ENCODE data around the gene LIG1.
"Not testable (repeated sequence)": the region's sequence is repeated elsewhere in the genome, so short reads cannot be mapped to it uniquely, and the experiment has no call there.

The LIG1 gene

DNA sequence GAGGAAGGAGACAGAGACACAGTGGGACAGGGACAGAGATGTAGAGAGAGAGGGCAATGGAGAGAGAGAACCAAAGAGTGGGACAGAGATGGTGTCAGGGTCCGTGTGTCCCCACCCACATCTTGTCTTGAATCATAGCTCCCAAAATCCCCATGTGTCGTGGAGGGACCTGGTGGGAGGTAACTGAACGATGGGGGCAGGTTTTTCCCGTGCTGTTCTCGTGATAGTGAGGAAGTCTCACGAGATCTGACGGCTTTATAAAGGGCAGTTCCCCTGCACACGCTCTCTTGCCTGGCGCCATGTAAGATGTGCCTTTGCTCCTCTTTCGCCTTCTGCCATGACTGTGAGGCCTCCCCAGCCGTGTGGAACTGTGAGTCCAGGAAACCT is 52.0 kb downstream of the LIG1 start:
- no peak for DNase-seq

DNA sequence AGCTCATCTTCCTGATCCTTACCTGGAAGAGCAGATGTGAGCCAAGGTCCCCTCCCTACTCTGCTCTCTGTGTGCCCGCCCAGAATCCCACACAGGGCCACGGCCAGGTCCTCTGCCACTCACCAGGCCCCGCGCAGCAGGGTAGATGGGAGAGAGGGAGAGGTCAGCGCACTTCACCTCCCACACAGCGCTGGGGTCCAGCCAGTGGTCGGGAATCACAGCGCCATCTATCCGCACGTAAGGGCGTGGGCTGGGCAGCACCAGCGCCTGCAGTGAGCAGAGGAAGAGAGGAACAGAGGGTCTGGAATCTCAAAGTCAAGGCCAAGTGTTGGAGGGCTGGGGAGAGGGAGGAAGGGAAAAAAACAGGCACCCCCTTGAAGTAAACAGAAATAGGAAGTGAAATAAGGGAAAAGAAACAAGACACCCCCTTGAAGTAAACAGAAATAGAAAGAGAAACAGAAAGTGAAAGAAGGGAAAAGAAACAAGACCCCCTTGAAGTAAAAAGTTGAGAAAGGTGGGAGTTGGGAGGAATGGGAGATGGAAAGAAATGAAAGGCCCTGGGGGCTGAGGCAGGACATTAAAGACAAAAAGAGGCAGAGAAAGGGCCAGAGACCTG is 52.5 kb downstream of the LIG1 start:
- DNase-seq, result no peak

DNA sequence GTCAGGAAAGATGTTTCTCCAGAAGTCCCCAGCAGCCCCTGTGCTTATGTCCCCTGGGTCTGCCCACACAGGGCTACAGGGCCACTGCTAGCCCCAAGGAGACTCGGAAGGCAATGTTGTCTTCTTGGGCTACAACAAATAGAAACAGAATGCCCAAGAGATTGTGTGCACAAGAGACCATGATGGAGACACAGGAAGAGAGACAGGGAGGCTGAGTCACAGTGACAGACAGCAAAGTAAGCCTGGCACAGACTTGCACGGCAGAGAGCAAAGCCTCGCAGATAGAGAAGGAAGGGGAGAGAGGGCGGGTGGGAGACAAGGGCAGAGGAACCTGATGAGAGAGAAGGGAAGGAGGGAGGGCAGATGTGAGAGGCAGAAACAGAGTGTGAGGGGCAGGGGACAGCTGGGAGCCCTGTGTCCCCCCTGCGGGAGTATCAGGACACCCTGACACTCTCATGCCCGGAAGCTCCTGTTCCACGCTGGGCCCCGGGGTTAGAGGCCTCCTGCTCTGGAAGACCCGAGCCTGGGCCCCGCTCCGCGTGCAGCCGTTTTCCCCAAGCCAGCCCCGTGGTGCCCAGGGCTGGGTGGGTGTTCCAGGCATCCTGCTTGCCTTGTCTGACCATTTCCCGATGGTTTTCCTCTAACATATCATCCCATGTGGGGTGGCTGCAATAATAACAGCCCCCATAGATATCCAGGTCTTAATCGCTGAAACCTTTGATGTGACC is 56.8 kb downstream of the LIG1 start:
- DNase-seq, result no peak

DNA sequence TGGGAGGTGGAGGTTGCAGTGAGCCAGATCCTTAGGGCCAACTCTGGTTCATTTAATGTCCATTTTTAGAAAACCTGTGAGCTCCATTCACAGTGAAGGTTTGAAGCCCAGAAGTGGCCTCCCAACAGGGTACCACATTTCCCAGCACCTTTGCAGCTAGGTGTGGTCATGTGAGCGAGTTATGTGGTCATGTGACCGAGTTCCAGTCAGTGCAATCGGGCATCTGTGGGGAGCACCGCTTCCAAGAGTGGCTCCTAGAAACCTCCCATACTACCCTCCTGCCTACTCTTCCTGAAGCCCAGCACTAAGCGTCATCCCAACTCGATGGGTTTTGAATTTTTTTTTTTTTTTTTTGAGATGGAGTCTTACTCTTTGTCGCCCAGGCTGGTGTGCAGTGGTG is 58.9 kb downstream of the LIG1 start:
- no peak for DNase-seq

DNA sequence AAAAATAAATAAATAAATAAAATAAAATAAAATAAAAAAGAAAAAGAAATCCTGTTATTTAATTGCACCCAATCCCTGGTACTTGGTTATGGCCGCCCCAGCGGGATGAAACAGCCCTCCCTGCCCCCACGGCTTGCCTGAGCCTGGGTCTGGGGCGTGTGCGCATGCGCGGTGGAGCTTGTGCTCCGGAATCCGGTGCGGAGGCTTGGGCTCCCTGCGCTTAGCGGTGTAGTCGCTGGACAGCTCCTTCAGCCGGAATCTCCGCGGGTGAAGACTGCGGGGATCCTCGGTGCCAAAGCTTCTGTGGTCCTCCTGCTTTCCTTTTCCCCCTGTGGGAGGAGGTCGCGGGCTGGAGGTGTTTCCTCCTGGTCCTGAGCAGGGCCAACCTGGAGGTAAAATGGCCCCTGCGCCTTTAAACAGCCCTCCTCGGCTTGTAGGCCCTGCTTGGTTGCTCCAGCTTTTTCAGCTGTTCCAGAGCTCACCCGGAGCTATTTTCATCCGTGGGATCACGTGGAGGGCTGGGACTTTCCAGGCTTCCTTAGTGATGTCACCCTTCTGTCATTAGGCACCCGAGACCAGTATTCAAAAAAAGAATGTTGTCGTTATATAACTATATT is 59.7 kb downstream of the LIG1 start, which contains the start of gene PLA2G4C:
PLA2G4C (minus strand) TSS at position 468 of the 617 bp plus-strand sequence. CDS start 4,288 bp downstream, outside the sequence.
- DNase-seq, result peak; percentile 71

DNA sequence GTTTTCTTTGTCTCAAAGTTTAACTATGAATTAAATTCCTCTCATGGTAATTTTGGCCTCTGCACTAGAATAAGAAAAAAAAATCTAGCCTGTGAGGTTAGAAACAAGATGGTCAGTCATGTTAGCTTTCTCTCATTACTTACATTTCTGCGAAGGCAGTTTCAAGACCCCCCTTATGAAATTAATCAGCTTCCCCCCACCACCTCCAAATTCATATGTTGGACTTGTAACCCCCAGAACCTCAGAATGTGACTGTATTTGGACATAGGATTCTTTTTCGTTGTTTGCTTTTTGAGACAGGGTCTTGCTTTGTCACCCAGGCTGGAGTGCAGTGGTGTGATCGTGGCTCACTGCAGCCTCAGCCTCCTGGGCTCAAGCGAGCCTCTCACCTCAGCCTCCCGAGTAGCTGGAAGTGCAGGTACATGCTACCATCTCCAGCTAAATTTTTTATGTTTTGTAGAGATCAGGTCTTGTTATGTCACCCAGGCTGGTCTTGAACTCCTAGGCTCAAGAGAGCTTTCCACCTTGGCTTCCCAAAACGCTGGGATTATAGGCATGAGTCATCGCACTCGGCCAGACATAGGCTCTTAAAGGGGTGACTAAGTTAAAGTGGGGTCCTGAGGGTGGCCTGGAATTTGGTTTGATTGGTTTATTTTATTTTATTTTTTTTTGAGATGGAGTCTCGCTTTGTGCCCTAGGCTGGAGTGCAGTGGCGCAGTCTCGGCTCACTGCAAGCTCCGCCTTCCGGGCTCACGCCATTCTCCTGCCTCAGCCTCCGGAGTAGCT is 61.0 kb downstream of the LIG1 start:
- DNase-seq, result no peak

DNA sequence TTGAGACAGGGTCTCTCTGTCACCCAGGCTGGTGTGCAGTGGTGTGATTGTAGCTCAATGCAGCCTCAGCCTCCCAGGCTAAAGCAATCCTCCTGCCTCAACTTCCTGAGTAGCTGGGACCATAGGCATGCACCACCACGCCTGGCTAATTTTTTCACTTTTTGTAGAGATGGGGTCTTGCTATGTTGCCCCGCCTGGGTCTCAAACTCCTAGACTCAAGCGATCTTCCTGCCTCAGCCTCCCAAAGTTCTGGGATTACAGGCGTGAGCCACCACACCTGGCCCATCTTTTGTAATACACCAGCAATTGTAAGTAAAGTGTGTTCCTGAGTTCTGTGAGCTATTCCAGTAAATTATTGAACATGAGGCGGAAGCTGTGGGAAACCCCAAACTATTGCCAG is 66.2 kb downstream of the LIG1 start:
- DNase-seq, result no peak

DNA sequence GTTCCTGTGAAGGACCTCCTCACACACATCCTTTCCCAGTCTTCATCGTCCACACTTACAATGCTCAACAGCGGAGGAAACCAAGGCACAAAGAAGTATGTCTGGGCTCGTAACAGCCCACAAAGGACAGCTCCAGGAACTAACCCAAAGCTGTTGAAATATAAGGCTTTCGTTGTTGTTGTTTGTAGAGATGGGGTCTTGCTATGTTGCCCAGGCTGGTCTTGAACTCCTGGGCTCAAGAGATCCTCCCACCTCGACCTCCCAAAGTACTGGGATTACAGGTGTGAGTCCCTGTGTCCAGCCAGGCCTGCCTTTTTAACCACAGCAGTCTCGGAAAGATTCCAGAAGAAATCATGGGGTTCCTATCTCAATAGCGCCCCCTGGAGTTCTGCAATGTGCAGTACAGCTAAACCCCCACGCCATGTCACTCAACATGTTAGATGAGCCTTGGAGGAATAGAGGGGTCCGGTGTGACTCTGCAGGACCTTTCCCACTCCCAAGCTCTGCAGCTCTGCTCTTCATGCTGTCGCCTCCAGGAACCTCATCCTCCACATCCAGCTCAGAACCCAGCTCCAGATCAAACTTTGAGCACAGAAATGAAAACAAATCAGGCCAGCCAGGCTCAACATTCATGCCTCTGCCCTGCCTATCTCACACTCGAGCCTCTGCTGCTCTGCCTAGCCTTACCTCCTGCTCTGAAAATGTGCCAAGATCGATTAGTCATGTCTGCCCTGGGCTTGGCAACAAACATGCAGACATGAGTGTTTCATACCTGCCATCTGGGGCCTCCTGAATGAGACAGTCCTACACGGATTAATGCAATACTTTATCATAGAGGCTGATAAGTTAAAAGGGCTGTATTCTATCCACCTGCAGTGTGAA is 67.0 kb downstream of the LIG1 start:
- DNase-seq, result no peak

DNA sequence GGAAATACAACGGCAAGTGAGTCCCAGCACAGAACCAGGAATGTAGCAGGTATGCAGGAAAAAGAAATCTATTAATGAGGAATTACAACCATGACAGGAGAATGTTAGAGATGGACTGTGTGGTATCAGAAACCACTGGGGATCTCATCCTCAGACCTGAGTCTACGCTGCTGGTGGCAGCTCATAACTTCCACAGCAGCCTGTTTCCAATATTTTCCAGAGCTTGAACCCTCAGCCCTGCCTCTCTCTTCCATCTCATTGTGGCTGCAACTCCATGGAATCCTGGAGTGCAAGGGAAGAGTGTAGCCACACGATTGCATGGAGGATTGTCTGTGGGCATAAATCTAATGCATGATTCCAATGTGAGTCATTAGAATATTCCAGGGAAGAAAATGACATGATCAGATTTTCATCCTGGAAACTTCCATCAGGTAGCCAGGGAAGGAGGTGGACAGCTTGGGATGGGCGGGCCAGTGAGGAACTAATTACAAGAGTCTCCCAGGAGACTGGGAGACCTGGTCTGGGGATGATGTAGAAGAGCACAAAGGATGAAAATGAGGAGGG is 74.5 kb downstream of the LIG1 start:
- DNase-seq, result no peak

DNA sequence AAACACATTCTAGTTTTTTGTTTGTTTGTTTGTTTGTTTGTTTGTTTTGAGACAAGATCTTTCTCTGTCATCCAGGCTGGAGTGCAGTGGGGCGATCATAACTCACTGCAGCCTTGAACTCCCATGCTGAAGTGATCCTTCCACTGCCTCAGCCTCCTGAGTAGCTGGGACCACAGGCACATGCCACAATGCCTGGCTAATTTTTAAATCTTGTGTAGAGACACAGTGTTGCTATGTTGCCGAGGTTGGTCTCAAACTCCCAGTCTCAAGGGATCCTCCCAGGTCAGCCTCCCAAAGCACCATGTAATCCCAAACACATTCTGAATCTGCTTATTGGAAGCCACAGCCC is 75.3 kb downstream of the LIG1 start:
- no peak for DNase-seq

DNA sequence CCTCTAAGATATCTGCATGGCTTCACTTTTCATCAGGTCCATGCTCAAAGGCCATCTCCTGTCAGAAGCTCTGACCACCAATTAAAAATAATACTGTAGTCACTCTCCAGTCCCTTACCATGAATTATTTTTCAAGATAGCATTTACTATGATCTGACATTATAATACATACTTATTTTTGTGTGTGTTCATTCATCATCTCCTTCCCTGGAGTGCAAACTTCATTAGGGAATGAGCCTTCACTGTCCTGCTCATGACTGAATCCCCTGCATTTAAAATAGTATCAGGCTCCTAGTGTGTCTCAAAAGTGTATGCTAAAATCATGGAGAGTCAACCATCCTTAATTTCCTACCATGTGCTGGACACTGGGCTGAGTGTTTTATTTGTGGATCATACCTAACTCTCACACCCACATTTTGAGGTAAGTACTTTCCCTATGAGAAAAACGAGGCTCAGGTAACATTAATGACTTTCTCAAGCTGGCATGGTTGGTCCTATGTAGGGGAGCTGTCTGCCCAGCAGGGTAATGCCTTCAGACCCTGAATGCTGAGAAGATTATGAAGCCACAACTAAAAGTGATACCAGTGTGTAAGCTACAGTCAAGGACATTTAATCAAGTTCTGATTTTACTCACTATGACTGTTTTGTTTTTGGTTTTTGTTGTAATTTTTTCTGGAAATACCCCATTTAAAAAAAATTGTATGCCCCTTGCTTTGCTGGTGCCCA is 75.9 kb downstream of the LIG1 start:
- no peak for DNase-seq

DNA sequence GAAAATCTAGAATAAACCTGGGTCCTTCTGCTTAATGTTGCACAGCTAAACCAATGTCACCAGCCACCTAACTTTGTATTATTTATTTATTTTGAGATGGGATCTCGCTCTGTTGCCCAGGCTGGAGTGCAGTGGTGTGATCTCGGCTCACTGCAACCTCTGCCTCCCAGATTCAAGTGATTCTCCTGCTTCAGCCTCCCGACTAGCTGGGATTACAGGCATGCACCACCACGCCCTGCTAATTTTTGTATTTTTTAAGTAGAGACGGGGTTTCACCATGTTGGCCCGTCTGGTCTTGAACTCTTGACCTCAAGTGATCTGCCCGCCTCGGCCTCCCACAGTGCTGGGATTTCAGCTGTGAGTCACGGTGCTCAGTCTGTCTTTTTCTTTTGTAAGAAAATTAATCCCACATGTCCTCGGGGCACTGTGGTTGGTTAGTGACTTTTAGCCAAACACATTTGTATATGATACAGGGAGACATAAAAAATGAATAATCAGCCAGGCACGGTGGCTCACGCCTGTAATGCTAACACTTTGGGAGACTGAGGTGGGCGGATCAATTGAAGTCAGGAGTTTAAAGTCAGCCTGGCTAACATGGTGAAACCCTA is 78.9 kb downstream of the LIG1 start:
- not testable (repeated sequence) for DNase-seq

DNA sequence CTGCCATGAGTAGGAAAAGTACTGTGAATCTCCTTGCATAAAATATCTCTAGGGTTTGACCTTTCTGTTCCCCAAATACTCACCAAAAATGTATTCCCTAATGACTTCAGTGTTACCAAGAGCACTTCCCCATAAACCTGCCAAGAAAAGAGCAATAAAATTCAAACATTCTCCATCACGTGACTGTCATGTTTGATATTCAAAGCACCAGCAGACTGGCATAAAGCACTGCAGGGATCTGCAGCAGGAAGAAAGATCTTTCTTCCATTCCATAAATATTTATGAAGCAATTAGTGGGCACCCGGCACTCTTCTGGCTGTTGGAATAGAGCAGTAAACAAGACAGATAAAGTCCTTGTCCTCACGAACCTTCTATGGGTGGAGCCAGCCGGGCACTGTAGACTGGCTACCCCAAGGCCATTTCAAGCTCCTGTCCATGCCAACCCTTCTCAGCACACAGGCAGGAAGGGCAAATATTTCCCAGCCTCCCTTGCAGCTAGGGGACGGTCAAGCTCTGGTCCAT is 79.8 kb downstream of the LIG1 start:
- no peak for DNase-seq

DNA sequence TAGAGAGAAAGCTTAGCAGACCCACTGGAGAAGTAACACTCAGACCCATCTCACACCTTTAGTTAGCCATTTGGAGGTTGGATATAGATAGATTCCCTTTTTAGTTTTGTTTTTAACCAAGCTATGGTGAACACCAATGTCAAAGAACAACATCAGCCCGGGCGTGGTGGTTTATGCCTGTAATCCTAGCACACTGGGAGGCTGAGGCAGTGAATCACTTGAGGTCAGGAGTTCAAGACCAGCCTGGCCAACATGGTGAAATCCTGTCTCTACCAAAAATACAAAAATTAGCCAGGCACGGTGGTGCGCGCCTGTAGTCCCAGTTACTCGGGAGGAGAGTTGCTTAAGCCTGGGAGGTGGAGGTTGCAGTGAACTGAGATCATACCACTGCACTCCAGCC is 81.2 kb downstream of the LIG1 start:
- not testable (repeated sequence) for DNase-seq

DNA sequence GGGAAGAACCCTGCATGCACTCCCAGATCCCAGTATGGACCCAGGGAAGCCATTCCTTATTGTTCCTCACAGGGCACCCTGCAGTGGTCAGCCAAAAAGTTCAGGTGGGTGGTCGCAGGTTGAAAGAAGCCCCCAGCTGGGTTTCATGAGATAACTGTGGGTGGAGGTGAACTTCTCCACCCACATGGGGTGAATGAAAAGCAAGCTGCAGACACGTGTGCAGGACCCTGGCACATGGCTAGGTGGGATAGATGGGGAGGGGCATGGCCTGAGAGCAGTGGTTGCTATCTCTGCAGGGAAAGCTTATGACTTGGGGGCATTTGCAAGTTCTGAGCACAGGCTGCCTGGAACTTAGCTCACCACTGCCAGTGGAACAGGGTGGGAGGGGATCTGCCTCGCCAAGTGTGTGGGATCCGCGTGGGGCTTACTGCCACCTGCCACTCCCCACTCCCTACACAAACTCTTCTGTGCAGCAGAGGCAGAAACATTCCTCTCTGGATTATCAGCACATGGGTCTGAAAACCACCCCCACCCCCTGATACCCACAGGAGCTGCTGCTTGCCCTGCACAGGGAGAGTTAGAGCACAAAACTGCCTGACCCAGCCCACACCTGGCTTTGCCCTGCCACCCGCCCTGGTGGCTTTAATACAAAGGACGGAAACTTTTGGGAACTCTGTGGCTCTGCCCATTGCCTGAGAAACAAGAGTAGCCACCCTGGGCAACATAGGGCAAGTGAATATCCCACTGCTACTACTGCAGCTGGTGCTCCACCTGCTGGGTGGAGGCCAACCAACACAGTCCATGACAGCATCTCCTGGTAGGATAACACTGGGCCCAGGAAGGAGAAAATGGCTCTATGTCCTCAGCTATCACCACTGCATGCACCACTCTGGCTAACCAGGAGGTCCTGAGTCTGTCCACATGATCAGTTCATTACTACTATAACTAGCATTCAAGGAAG is 84.0 kb downstream of the LIG1 start:
- DNase-seq, result no peak

DNA sequence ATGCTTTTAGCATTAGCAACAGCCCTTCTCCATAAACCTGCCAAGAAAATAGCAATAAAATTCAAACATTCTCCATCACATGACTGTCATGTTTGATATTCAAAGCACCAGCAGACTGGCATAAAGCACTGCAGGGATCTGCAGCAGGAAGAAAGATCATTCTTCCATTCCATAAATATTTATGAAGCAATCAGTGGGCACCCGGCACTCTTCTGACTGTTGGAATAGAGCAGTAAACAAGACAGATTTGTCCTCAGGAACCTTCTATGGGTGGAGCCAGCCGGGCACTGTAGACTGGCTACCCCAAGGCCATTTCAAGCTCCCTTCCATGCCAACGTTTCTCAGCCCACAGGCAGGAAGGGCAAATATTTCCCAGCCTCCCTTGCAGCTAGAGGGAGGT is 85.1 kb downstream of the LIG1 start:
- no peak for DNase-seq

DNA sequence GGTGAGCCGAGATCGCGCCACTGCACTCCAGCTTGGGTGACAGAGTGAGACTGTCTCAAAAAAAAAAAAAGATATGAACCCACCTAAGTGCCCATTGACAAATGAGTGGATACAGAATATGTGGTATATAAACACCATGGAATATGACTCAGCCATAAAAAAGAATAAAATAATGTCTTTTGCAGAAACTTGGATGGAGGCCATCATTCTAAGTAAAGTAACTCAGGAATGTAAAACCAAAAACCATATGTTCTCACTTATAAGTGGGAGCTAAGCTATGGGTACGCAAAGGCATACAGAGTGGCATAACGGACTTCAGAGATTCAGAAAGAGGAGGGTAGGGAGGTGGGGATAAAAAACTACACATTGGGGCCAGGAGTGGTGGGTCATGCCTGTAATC is 89.0 kb downstream of the LIG1 start:
- DNase-seq, result no peak

DNA sequence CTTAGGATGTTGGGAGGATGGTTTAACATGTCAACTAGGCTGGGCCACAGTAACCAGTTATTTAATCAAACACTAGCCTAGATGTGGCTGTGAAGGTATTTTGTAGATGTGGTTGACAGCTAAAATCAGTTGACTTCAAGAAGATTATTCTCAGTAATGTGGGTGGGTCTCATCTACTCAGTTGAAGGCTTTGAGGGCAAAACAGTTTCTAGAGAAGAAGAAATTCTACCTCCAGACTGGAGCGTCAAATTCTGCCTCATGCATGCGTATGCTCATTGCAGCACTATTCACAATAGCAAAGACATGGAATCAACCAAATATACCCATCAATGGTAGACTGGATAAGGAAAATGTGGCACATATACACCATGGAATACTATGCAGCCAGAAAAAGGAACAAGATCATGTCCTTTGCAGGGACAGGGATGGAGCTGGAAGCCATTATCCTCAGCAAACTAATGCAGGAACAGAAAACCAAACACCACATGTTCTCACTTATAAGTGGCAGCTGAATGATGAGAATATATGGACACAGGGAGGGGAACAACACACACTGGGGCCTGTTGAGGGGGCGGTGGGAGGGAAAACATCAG is 99.9 kb downstream of the LIG1 start:
- not testable (repeated sequence) for DNase-seq

DNA sequence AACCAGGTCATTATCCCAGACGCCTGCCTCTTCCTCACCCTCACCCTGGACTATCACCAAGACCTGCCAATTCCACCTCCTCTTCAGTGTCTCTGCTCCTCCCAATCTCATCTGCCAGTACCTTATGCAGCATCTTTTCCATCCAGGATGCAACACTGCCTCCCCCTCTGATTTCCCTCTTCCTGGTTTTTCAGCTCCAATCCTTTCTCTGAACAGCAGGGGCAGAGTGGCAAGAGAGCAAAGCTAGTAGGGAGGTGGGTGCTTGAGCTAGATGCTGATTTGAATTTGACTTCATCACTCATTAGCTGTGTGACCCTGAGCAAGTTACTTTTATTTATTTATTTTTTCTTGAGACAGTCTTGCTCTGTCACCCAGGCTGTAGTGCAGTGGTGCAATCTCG is 100.7 kb downstream of the LIG1 start:
- DNase-seq, result no peak

Data from NCI-H1436 treated with DMSO at 0.1 percent for 48 hours (cell line).